SU-DHL-6 (cell line): Measurements from ENCODE around the gene NIPAL4.

Experiments
- H2AFZ ChIP-seq: fragments of 200-600 bp; sonication (generic); 2 replicates; pipeline ENCODE4 v1.6.1; 2014; ENCODE audit warnings: low read depth, mild to moderate bottlenecking, moderate library complexity, mixed read lengths, antibody characterized with exemption, low read length; ENCODE audit not compliant: severe bottlenecking
- H3F3A ChIP-seq: fragments of 200-600 bp; shearing (Covaris generic); 2 replicates; pipeline ENCODE4 v1.6.0; 2016; ENCODE audit warnings: antibody characterized with exemption, mild to moderate bottlenecking; ENCODE audit not compliant: insufficient read depth
- H3K27ac ChIP-seq: fragments of 200-600 bp; sonication (generic); 2 replicates; pipeline ENCODE4 v1.5.1; 2016; ENCODE audit warnings: low read depth, mild to moderate bottlenecking, low read length, moderate library complexity, mixed read lengths
- H3K27me3 ChIP-seq: fragments of 200-600 bp; sonication (generic), shearing (Covaris generic); 2 replicates; pipeline ENCODE4 v1.6.0; 2014; ENCODE audit warnings: mild to moderate bottlenecking, low read length
- H3K36me3 ChIP-seq: fragments of 200-600 bp; sonication (generic); 2 replicates; pipeline ENCODE4 v1.6.1; 2014; ENCODE audit warnings: mild to moderate bottlenecking, low read length, mixed read lengths
- H3K4me2 ChIP-seq: fragments of 300-600, 200-600 bp; shearing (Covaris generic), sonication (generic); 2 replicates; pipeline ENCODE4 v1.6.0; 2014; ENCODE audit warnings: low read length, low read depth, mild to moderate bottlenecking; ENCODE audit not compliant: poor library complexity, severe bottlenecking
- H3K4me3 ChIP-seq: fragments of 200-600 bp; sonication (generic); 2 replicates; pipeline ENCODE4 v1.5.1; 2014; ENCODE audit warnings: antibody characterized with exemption, low read length, mild to moderate bottlenecking, mixed read lengths; ENCODE audit not compliant: insufficient read depth, poor library complexity, severe bottlenecking
- H3K79me2 ChIP-seq: fragments of 200-600 bp; sonication (generic); 2 replicates; pipeline ENCODE4 v1.6.1; 2014; ENCODE audit warnings: mild to moderate bottlenecking, low read length, moderate library complexity; ENCODE audit not compliant: insufficient read depth
- H3K9ac ChIP-seq: fragments of 200-600 bp; sonication (generic); 2 replicates; pipeline ENCODE4 v1.7.0; 2014; ENCODE audit warnings: mild to moderate bottlenecking, low read length
- H3K9me2 ChIP-seq: fragments of 200-600 bp; sonication (generic); replicated peaks from 2 replicates; pipeline ENCODE4 v1.6.1; 2014; ENCODE audit warnings: low read length; ENCODE audit not compliant: insufficient read depth
- H3K9me3 ChIP-seq: fragments of 200-600 bp; sonication (generic); 2 replicates; pipeline ENCODE4 v1.6.1; 2014; ENCODE audit warnings: low read length, mixed read lengths; ENCODE audit not compliant: insufficient read depth
- H4K20me1 ChIP-seq: fragments of 200-600 bp; sonication (generic); 2 replicates; pipeline ENCODE4 v1.6.1; 2014; ENCODE audit warnings: low read depth, mild to moderate bottlenecking, antibody characterized with exemption, low read length, moderate library complexity, mixed read lengths
- EZH2phosphoT487 ChIP-seq: fragments of 200-600 bp; sonication (generic), shearing (Covaris generic); conservative IDR thresholded peaks from 2 replicates; pipeline ENCODE4 v1.6.1; 2018; ENCODE audit warnings: mild to moderate bottlenecking, antibody characterized with exemption, low read length, moderate library complexity, mixed read lengths
- TF ChIP-seq, protein P1 (sequence below): fragments of 200-600 bp; sonication (generic); IDR thresholded peaks from one replicate; pipeline ENCODE4 v1.5.1; 2017; ENCODE audit warnings: antibody characterized with exemption, mild to moderate bottlenecking, low read length, moderate library complexity; ENCODE audit not compliant: insufficient read depth, poor library complexity, severe bottlenecking

NIPAL4 gene

DNA sequence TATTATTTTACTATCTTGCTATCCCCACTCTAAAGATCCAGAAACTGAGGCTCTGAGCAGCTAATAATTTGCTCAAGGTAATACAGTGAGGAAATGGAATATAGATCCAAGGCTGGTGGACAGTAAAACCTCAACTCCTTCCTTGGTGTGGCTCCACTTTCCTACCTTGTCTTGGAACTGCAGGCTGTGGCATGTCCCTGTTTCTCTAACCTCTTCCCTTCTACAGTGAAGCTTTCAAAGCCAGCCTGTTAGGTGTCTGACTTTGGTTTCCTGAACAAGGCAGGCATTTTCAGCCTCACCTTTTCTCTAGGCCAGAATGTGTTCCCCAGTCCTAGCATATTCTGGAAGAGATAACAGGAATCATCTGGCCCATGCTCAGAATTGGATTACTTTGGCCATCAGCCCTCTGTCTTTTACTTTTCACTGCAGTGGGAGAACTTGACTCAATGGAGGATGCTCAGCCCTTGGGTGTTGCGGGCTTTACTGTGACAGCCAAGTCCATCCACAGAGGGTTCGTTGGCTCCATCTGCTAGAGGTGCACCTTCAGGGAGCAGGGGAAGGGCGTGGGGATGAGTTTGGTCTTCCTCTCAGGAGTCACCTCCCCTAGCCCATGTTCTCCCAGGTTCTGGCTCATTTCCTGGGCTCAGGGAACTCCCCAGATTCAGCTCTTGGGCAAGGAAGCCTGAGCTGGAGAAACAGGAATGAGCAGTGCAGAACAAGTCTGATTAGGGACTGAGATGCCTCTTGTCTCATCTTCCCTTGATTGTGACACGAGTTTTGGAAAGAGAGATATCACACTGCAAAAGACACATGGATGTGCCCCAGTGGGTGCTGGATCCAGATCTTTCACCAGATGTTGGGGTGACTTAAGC, 1.1 kb downstream of the NIPAL4 start:
- Histone ChIP-seq H3K36me3 (no peaks in the 10 kb centered on the region), H3K9me2 (no peaks in the 10 kb centered on the region), H3K4me2 (no peak overlapping the region), H4K20me1 (no peaks in the 10 kb centered on the region), H3K9ac (no peak overlapping the region), H2AFZ (no peak overlapping the region), H3K27ac (no peak overlapping the region), H3F3A (no peaks in the 10 kb centered on the region; the same call in 1 of the 2 replicates), H3K9me3 (no peaks in the 10 kb centered on the region), H3K4me3 (no peak overlapping the region), H3K27me3 (no peaks in the 10 kb centered on the region), H3K79me2 (no peaks in the 10 kb centered on the region)
- TF ChIP-seq, protein P1, sequence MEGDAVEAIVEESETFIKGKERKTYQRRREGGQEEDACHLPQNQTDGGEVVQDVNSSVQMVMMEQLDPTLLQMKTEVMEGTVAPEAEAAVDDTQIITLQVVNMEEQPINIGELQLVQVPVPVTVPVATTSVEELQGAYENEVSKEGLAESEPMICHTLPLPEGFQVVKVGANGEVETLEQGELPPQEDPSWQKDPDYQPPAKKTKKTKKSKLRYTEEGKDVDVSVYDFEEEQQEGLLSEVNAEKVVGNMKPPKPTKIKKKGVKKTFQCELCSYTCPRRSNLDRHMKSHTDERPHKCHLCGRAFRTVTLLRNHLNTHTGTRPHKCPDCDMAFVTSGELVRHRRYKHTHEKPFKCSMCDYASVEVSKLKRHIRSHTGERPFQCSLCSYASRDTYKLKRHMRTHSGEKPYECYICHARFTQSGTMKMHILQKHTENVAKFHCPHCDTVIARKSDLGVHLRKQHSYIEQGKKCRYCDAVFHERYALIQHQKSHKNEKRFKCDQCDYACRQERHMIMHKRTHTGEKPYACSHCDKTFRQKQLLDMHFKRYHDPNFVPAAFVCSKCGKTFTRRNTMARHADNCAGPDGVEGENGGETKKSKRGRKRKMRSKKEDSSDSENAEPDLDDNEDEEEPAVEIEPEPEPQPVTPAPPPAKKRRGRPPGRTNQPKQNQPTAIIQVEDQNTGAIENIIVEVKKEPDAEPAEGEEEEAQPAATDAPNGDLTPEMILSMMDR = no peak
- no peak for TF ChIP-seq EZH2phosphoT487

DNA sequence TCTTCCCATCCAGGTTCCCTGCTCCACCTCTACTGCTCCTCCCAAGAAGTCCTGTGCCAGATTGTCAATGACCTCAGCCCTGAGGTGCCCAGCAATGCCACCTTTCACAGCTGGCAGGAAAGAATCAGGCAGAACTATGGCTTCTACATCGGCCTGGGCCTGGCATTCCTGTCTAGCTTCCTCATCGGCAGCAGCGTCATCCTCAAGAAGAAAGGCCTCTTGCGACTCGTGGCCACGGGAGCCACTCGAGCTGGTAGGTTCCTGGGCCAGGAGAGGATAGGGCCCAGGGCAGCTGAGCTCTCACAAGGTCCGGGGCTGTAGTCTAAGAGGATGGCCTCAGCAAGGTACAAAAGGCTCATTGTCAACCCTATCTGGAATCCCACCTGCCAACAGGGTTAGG, 3.1 kb downstream of the NIPAL4 start:
- Histone ChIP-seq H4K20me1 (no peaks in the 10 kb centered on the region), H3K4me2 (no peak overlapping the region), H3K79me2 (no peaks in the 10 kb centered on the region), H3K9ac (no peak overlapping the region), H3K9me3 (no peaks in the 10 kb centered on the region), H3K36me3 (no peaks in the 10 kb centered on the region), H3K4me3 (no peak overlapping the region), H3K27me3 (no peaks in the 10 kb centered on the region), H3K27ac (no peak overlapping the region), H3K9me2 (no peaks in the 10 kb centered on the region), H2AFZ (no peak overlapping the region), H3F3A (no peaks in the 10 kb centered on the region)
- TF ChIP-seq EZH2phosphoT487 = no peak
- TF ChIP-seq, protein P1 = no peak

DNA sequence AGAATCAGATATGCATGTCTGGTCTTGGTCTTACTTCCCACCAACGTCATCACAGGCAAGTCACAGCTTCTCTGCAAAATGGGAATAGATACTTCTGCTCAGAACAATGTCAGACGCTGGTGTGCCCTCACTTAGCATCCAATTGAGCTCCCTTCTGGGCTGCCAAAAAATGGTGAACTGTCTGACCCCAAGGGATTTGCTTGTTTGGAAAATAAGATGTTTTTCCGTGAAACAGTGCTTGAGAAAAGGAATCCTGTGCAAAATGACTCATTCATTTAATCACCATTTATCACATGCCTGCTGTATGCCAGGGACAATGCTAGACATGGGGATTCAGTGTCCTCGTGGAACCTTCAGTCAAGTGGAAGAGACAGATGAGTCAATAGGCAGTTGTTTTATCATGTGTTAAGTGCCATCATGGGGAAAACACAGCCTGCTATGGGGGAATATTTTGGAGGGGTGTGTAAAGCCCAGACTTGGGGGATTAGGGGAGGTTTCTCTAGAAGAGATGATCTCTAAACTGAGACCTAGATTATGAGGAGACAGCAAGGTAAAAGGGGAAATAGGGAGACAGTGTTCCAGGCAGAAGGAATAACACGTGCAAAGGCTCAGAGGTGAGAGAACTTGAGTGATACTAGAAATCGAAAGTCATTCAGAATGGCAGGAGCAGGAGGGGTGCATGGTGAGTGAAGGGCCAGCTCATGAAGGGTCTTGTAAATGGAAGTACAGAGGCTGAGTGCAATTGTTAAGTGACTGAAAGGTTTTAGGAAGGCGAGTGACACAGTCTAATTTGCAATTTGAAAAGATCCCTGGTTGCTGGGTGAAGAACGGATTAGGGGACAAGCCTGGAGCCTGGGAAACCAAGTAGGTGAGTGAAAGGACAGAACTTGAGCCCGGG, 3.9 kb downstream of the NIPAL4 start:
- Histone ChIP-seq H3K9me3 (no peaks in the 10 kb centered on the region), H4K20me1 (no peaks in the 10 kb centered on the region), H3K79me2 (no peaks in the 10 kb centered on the region), H3F3A (no peaks in the 10 kb centered on the region), H3K4me2 (no peak overlapping the region), H3K27me3 (no peaks in the 10 kb centered on the region), H3K4me3 (no peak overlapping the region), H3K36me3 (no peaks in the 10 kb centered on the region), H2AFZ (no peak overlapping the region), H3K9ac (no peak overlapping the region), H3K27ac (no peak overlapping the region), H3K9me2 (no peaks in the 10 kb centered on the region)
- TF ChIP-seq EZH2phosphoT487 = no peak
- TF ChIP-seq, protein P1 = no peak
